ENCODE measurements around the gene STATH.
"Not testable (repeated sequence)": the region's sequence is repeated elsewhere in the genome, so short reads cannot be mapped to it uniquely, and the experiment has no call there.

The STATH gene, protein sequence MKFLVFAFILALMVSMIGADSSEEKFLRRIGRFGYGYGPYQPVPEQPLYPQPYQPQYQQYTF

DNA sequence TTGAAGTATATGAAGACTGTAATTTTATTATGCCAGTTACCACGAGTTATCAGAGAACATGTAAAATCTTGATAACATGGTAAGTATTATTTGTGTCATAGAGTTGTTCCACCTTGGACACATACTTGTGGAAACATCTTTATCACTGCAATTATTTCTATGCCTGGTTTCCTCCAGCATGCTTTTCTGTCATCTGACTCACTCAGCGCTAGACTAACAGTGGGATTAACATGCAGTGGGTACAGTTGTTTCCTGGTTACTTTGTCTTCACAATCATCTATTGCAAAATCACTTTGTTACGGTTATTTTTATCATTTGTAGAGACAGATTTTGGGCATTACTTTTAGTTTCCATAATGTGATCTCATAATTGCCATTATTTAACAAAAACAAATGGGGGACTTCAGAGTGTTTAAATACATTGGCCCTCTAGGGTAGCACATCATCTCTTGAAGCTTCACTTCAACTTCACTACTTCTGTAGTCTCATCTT is at the start of gene STATH:
Gene STATH, plus strand, starts transcription at position 441 of the 491 bp plus-strand sequence. CDS start 2,472 bp downstream, outside the sequence.
- DNase-seq (ENCODE audit: low read depth): no peak

DNA sequence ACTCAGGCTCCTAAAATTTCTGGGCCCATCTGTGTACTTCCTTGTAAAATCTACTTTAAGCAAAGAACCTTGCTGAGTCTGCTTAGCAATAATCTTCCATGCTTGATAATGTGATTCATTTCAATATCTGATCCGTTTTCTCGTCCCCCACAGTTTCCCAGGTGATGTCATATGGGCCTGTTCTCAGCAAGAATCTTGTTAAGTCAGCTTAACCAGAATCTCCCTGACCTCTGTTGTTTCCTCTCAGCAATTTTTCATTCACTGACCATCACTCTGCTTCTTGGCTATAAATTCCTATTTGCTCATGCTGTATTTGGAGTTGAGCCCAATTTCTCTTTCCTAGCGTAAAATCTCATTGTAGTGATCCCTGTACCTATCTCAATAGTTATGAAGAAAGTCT is 44.2 kb upstream of the STATH start:
- no peak for DNase-seq (ENCODE audit: low read depth)

DNA sequence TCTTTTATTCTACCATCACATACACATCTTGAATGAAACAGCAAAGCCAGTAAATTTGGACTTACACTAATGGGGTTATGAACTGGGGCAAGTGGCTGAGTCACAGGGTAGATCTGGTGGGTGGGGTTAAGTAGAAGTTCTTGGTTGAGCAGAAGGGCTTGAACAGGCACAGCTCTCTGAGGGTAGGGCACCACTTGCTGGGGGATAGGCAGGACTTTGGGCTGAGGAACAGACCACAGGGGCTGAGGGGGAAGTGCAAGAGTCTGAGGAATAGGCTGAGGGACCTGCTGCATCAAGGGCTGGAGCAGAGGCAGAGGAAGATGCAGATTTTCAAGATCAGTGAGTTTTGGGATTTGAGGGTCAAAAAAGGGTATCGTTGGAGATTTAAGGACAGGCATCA is 38.6 kb upstream of the STATH start:
- no peak for DNase-seq (ENCODE audit: low read depth)

DNA sequence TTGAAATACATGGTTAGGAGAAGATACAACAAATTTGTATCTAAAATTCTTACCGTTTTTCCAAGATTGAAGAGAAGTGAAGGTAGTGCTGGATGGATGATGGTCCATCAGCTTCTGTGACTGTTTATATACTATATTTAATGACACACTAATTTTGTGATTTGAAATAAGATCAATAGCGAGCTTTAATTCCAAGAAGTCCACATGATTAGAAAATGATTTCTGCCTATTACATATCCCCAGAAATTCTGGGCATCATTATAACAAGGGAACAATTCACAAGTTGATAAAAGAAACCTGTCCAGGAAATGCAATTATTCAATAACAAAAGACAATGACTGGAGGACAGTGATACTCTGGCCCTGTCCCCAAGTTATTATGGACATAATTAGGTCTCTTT is 30.1 kb upstream of the STATH start, which contains the start of gene CSN2:
Gene CSN2, minus strand, starts transcription at position 101 of the 400 bp plus-strand sequence. CDS start 4,733 bp downstream, outside the sequence.
- DNase-seq (ENCODE audit: low read depth): no peak

DNA sequence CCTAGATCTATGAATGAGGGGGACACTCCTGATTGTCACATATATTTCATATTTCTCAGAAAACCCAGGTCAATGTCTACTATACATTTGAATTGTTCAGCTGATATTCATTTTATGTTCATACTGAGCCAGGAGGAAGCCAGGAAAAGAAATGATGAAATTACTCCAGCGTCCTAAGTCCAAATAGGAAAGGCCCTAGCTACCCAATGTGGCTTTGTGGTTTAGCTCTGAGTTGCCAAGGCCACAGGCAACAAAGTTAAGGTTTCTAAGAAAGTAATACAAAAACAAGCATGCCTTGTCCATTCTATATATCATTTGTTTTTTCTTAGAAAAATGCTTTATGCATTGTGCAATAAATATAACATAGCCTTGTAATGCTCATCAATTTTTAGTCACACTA is 25.7 kb upstream of the STATH start:
- no peak for DNase-seq (ENCODE audit: low read depth)

DNA sequence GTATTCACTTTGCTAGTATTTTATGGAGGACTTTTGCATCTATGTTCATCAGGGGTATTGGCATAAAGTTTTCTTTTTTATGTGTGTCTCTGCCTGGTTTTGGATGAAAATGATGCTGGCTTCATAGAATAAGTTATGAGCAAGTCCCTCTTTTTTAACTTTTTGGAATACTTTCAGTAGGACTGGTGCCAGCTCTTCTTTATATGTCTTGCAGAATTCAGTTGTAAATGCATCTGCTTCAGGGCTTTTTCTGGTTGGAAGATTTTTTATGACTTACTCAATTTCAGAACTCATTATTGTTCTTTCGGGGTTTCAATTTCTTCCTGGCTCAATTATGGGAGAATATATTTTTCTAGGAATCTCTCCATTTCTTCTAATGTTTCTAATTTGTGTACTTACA is 21.1 kb upstream of the STATH start:
- DNase-seq (ENCODE audit: low read depth): no peak

DNA sequence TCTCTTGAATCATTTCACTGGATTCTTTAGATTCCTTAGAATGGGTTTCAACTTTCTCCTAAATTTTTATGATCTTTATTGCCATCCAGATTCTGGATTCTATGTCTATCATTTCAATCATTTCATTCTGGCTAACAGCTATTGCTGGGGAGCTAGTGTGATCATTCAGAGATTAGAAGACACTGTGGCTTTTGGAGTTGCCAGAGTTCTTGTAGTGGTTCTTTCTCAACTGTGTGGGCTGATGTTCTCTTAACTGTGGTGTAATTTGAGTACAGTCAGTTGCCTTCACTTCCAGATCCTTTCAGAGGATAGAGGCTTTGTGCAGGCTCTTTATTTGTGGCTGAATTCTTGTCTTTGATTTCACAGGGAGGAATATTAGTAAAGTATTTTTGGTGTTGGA is 18.2 kb upstream of the STATH start:
- no peak for DNase-seq (ENCODE audit: low read depth)

DNA sequence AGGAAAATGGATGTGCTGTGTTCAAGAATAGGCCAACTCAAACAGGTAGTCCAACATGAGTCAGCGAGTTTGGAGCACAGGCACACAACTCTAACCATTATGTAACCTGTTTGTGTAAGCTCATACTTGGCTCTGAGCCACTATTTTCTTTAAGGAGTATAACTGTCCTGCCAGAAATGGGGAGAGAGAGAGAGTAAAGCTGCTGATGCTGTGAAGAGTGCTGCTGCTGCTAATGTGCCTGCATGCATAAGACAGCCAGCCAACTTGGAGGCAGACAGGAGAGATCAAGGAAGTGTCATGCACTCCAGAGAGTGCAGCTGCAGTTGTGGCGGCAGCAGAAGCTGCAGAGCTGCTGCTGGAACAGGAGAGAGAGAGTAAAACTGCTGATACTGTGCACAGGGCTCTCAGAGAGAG is 11.7 kb upstream of the STATH start:
- DNase-seq (ENCODE audit: low read depth): no peak

DNA sequence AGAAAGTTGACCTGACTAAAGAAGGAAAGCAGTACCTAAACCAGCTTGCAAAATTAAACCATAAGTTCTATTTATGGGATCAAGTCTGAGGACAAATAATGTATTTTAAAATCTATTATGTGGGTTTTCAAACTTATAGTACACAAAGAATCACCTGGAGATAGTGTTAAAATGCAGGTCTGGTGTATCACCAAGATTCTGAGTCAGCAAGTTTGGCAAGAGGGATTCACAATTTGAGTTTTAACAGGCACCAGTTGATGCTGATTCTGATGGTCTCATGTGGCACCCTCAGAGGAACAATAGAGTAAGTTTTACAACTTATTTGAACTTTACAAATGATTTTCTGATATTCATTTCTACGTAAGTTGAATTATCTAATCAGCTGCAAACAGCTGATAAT is 9.1 kb upstream of the STATH start:
- DNase-seq (ENCODE audit: low read depth): no peak

DNA sequence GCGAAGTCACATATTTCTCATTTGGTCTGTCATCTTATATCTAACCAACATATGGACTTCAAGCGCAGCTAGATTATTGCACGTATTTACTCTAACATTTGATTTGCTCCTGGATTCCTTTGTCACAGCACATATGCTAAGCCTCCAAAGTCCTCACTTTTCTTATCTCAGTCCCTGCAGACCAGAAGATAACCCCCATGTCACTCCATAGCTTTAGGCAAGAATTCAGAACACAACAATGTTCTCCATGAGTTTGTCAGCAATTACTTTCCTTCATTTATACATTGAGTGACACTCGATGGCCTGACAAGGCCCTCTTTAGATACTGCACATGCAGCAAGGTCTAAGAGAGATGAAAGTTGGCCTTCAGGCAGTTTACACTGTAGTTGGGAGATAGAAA is 4.8 kb upstream of the STATH start:
- no peak for DNase-seq (ENCODE audit: low read depth)

DNA sequence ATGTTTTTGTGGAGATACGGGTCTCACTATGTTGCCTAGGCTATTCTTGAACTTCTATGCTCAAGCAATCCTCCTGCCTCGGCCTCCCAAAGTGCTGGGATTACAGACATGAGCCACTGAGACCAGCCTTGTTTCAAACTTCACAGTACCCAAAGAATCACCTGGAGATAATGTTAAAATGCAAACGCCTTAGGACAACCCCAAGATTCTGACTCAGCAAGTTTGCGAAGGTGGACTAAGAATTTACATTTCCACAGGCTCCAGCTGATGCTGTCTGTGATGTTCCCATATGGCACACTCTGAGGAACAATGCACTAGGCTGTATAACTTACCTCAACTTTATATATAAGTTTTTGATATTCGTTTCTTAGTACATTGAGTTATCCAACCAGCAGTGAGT is 984 bp upstream of the STATH start:
- no peak for DNase-seq (ENCODE audit: low read depth)

DNA sequence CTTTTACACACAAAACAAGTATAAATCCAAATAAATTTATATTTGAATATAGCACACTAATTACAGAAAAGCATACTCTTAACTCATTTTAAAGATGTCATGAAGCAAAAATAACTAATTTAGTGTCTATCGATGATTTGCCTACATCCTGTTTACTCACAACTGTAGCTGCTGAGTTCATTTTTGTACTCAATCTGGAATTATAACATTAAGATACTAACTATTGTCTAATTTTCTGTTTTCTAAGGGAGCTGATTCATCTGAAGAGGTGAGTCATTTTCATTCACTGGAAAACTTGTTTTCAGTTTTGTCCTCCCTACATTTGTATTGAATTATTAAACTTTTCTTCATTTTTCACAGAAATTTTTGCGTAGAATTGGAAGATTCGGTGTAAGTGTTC is 3.7 kb downstream of the STATH start:
- DNase-seq (ENCODE audit: low read depth): no peak

DNA sequence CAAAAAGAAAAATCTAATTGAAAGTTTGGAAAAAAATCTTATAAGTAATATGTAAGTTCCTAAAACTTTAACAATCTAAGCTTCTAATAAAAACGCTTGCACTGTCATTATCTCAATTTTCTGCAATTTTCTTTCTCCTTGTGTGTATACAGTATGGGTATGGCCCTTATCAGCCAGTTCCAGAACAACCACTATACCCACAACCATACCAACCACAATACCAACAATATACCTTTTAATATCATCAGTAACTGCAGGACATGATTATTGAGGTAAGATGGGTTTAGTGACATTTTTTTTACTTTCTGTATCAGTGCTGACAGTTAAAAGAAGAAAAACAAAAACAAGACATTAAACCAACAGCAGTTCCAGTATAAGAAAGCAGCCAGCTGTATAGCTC is 4.9 kb downstream of the STATH start:
- no peak for DNase-seq (ENCODE audit: low read depth)

DNA sequence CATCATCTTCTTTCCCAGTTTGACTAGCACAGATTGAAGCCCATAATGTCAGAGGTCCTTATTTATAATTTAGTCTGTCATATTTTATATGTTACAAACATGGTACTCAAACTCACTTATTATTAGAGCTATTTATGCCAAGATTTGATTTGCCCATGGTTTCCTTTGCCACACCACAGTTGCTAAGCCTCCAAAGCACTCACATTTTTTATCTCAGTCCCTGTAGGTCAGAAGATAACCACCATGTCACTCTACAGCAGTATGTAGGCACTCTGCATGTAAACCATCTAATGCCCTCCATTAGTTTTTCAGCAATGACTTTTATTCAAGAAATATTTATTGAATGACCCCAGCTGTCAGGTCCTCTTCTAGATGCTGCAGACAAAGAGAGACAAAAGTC is 6.7 kb downstream of the STATH start:
- DNase-seq (ENCODE audit: low read depth): no peak

DNA sequence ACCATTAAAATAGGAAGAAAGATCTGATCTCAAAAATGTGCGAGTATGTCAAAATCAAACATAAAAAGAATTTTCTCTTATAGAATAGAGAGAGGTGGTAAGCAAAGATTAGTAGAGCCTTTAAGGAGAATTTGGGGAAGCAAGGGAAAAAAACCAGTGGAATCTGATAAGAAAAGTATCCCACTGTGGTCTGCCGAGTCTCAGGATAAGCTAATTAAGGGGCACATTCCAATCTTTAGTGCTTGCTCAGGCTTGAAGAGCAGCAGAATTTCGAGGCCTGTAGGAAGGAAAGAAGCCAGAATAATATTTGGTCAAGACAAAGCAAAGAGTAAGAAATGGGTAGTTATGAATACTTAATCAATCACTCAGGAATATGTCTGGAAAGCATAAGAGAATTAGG is 13.0 kb downstream of the STATH start:
- DNase-seq (ENCODE audit: low read depth): no peak

DNA sequence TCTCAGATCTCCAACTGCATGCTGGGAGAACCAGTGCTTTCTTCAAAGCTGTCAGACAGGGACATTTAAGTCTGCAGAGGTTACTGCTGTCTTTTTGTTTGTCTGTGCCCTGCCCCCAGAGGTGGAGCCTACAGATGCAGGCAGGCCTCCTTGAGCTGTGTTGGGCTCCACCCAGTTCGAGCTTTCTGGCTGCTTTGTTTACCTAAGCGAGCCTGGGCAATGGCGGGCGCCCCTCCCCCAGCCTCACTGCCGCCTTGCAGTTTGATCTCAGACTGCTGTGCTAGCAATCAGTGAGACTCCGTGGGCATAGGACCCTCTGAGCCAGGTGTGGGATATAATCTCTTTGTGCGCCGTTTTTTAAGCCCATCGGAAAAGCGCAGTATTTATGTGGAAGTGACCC is 23.2 kb downstream of the STATH start:
- DNase-seq (ENCODE audit: low read depth): not testable (repeated sequence)

DNA sequence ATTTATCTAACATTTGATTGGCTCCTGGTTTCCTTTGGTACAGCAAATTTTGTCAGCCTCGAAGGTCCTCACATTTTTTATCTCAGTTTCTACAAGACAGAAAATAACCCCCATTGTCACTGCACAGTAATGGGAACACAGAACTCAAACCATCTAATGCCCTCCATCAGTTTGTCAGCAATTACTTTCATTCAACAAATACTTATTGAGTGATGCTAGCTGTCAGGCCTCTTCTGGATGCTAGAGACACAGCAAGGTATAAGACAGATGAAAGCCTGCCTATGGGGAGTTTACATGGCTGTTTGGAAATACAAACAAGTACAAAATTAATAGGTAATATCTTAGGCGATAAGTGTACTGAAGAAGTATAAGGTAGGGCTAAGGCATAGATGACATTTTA is 27.5 kb downstream of the STATH start:
- no peak for DNase-seq (ENCODE audit: low read depth)

DNA sequence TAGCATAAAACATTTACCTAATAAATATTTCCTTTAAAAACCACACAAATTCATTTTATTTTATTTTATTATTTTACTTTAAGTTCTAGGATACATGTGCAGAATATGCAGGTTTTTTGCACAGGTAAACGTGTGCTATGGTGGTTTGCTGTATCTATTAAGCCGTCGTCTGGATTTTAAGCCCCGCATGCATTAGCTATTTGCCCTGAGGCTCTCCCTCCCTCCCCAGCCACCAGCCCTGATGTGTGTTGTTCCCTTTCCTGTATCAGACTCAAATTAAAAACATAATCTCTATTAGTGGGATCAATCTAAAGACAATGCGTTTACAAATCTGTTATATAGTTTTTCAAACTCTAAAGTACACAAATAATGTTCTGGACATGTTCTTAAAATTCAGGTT is 31.2 kb downstream of the STATH start:
- DNase-seq (ENCODE audit: low read depth): no peak

DNA sequence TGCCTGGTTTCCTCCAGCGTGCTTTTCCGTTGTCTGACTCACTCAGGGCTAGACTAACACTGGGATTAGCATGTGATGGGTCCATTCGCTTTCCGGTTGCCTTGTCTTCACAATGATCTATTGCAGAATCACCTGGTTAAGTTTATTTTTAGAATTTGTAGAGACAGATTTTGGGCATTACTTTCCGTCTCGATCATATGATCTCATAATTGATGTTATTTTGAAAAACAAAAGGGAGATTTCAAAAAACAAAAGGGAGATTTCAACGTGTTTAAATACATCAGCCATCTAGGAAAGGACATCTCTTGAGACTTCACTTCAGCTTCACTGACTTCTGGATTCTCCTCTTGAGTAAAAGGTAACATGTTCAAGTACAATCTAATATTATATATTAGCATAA is 32.4 kb downstream of the STATH start, which contains the start of gene HTN3:
Gene HTN3, plus strand, starts transcription at position 301 of the 400 bp plus-strand sequence. CDS start 2,282 bp downstream, outside the sequence.
- not testable (repeated sequence) for DNase-seq (ENCODE audit: low read depth)

DNA sequence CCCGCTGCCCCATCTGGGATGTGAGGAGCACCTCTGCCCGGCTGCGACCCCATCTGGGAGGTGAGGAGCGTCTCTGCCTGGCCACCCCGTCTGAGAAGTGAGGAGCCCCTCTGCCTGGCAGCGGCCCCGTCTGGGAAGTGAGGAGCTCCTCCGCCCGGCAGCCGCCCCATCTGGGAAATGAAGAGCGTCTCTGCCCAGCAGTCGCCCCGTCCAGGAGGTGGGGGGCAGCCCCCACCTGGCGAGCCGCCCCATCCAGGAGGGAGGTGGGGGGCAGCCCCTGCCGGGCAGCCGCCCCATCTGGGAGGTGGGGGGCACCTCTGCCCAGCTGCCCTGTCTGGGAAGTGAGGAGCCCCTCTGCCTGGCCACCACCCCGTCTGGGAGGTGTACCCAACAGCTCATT is 41.8 kb downstream of the STATH start:
- not testable (repeated sequence) for DNase-seq (ENCODE audit: low read depth)

DNA sequence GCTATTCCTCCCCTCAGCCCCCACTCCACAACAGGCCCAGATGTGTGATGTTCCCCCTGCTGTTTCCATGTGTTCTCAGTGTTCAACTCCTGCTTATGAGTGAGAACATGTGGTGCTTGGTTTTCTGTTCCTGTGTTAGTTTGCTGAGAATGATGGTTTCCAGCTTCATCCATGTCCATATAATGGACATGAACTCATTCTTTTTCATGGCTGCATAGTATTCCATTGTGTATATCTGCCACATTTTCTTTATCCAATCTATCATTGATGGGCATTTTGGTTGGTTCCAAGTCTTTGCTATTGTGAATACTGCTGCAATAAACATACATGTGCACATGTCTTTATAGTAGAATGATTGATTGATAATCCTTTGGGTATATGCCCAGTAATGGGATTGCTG is 44.2 kb downstream of the STATH start:
- DNase-seq (ENCODE audit: low read depth): not testable (repeated sequence)

DNA sequence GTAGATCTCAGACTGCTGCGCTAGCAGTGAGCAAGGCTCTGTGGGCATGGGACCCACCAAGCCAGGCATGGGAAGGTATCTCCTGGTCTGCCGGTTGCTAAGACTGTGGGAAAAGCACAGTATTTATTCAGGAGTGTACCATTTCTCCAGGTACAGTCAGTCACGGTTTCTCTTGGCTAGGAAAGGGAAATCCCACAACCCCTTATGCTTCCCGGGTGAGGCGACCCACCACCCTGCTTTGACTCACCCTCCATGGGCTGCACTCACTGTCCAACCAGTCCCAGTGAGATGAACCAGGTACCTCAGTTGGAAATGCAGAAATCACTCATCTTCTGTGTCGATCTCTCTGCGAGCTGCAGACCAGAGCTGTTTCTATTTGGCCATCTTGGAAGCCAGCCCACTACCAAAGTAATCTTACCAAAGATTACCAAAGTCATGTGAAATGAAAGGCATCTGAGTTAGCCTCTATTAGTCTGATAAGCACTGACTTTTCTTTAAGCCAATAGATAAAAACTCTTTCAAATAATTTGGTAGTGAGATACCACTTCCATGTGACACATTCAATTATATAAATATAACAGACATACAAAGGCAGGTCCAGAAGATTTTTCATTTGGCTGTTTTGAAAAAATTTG is 46.0 kb downstream of the STATH start:
- DNase-seq (ENCODE audit: low read depth): no peak

DNA sequence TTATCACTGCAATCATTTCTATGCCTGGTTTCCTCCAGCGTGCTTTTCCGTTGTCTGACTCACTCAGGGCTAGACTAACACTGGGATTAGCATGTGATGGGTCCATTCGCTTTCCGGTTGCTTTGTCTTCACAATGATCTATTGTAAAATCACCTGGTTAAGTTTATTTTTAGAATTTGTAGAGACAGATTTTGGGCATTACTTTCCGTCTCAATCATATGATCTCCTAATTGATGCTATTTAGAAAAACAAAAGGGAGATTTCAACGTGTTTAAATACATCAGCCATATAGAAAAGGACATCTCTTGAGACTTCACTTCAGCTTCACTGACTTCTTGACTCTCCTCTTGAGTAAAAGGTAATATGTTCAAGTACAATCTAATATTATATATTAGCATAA is 54.4 kb downstream of the STATH start, which contains the start of gene HTN1:
Gene HTN1, plus strand, starts transcription at position 301 of the 400 bp plus-strand sequence. CDS start 2,639 bp downstream, outside the sequence.
- not testable (repeated sequence) for DNase-seq (ENCODE audit: low read depth)

All from stromal cell of bone marrow (primary cell).